HG02588 (cell line): ENCODE results near the gene MYL10.

Source experiments
- ATAC-seq: cut with Tn5 transposase; IDR thresholded peaks from one replicate; pipeline ENCODE4 v1.9.1; 2021; ENCODE audit warnings: mild to moderate bottlenecking, moderate library complexity; ENCODE audit not compliant: unreplicated experiment

The MYL10 gene

DNA sequence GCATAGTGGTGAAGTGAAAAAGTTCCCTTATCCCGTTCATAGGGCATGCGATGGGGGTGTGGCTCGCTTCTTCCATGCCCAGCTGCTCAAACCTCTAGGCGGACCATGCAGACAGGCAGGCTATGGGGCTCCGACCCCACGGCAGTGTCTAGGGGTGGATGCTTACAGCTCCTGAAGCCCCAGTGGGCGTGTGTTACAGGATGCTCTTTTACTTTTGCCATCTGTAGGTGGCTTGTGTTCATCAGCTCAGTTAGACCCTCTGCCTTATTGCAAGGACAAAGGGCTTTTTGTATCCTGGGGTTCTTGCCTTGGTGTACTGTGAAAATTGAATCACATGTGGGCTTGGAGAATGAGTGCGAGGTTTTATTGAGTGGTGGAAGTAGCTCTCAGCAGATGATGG, at the start of gene MYL10:
TSS of gene MYL10 (minus strand) at position 126 of the 400 bp plus-strand sequence. CDS start 178 bp downstream, outside the sequence.
- no peak for ATAC-seq

DNA sequence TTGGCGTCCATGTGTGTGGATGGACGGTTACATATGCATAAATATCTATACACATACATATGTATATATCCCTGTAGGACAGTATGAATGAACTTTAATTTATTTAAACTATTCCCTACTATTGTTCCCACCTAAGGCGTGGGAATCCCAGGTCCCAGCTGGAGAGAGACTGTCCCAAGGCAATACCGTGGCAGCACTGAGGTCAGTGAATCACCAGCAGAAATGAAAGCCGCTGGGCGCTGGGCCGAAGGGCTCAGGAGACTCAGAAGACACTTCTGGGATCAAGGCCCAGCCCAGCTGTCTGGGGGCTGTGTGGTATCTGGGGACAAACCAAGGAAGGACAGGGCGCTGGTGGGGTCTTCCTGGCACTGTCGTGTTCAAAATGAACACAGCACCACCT, 49.6 kb upstream of the MYL10 start:
- no peak for ATAC-seq

DNA sequence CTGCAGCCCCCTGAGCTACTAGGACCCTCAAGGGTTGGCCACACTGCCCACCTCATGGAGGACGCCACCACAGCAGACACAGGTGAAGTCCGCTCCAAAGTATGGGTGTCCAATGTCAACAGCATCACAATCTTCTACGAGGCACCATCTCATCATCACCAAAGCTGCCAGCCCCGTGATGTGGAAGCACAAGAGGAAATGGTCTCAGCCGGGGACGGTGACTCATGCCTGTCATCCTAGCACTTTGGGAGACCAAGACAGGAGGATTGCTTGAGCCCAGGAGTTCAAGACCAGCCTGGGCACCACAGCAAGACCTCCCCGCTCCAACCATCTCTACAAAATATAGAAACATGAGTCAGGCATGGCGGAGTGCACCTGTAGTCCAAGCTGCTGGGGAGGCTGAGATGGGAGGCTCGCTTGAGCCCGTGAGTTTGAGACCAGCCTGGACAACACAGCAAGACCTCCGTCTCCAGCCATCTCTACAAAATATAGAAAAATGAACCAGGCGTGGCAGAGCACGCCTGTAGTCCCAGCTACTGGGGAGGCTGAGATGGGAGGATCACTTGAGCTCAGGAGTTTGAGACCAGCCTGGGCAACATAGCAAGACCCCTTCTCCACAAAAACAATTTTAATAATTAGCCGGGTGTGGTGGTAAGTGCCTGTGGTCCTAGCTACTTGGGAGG, 48.8 kb upstream of the MYL10 start:
- no peak for ATAC-seq

DNA sequence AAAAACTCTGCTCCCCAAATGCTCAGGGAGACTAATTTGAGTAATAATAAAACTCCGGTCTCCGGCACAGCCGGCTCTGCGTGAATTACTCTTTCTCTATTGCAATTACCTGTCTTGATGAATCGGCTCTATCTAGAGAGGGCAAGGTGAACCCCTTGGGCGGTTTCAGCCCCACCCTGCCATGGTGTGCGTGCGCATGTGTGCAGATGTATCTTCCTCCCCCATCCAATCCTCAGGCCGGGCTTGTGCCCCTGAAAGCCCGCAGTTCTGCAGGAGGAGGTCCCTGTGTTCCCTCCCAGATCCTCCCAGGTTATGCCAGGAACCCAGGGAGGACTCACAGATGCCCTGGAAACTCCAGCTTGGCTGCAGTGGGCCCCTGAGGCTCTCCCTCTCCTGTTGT, 48.3 kb upstream of the MYL10 start:
- ATAC-seq = no peak

DNA sequence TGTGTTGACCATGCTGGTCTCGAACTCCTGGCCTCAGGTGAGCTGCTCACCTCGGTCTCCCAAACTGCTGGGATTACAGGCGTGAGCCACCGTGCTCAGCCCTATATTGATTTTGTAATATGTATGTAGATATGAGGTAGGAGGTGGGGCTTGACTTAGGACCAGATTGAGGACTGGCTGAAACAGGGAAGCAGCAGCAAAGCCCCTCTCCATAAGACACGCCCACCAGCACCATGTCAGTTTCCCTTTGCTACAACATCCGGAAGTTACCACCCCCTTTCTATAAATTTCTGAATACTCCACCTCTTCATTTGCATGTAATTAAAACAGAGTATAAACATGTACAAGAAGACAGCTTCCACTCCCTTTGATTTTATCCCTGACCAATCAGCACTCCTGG, 47.9 kb upstream of the MYL10 start:
- ATAC-seq = no peak

DNA sequence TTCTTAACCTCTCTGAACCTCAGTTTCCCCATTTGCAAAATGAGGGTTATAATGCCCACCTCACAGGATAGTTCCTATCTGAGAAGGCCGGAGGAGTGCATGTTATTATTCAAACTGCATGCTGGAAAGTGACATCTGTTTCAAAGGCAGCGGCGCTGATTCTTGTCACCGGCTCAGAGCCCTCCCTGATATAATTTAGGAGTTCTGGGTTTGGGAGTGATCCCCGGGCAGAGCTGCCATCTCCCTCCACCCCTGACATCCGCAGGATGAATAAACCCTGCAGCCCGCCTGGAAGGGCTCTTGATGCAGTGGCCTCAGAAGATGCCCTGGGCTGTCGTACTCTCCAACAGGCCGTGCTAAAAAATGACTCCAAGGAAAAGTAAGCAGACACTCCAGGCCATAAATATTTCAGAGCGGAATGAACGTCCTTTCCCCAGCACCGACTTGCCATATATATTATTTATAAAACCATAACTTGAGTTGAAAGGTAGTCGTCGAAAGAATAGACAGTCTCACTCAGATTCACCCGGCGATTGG, 47.0 kb upstream of the MYL10 start:
- no peak for ATAC-seq

DNA sequence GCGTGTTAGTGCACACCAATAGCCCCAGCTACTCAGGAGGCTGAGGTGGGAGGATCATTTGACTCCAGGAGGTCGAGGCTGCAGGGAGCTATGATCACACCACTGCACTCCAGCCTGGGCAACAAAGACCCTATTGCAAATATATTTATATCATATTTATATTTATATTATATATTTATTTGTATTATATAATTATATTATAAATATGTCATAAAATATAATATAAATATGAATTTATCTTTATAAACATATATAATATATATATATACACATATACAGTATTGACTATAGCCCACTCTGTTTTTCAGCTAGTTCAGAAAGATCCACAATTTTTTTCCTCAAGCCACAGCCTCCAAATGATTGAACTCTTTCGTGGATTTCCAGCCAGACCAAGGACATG, 45.3 kb upstream of the MYL10 start:
- no peak for ATAC-seq

DNA sequence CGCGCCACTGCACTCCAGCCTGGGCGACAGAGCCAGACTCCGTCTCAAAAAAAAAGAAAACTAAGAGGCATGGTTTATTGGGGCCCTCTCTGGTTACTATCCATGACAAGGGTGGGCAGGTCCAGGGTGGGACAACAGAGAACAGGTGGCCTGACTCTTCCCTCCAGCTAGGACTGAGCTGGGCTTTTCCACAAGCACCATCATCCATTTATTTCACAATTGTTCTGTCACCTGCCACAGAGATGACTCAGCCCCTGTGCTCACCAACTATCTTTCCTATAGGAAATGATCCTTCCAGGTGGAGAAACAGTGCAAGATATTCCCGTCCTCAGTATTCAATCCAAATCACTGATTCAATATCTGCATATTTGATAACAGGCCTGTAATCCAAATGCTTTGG, 44.9 kb upstream of the MYL10 start:
- ATAC-seq = no peak

DNA sequence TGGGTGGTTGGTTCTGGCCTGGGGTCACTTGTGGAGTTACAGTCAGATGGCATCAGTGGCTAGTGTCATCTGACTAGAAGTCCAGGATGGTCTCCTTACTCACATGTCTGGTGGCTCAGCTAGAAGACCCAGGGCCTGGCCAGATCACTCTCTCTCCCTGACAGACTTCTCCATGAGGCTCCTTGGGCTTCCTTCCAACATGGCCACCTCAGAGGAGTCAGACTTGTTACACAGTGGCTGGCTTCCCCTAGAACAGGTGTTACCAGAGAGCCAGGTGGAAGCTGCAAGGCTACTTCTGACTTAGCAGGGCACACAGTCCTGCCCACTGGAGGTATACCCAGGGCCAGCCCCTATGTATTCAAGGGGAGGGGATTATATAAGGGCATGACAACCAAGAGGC, 44.2 kb upstream of the MYL10 start:
- ATAC-seq = no peak

DNA sequence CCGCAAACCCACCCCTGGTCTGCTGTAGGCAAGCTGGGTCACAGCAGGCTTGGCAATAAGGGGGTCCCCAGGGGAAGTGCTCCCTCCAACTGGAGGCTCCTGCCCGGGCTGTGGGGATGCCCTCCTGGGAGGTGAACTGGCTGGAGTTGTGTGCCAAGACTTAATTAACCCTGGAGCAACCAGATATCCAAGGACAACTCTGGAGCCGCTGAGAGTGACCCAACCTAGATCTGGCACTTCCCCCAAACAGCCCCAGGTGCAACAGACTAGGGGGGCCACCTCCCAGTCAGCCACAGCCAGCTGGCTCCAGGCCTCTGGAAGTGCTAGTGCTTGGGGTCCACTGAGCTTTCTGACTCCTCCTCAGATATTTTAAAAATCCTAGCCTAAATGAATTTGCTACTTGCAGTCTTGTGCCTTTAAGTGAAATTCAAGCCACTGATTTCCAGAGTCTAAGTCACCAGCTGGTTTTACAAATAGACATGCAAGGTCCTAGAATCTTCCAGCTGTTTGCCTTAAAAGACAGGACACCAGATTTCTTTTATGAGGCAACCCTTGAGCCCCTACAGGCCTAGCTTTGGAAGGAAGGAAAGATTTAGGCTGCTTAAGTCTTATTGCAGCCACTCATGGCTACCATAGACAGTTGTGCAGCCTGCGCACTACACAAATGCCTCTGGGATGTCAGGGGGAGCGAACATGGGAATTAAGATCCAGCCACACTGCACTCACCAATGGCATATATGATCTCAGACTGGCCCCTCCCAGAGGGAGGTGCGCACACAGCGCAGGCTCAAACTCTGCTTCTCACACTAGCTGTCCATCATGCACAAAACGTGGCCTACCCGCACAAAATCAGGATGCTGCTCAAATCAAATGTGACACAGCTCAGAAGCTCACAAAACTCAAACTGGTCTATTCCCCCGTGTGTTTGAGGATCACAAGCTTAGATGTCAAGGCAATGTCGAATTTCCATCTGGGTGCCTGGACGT, 42.6 kb upstream of the MYL10 start:
- ATAC-seq = no peak

DNA sequence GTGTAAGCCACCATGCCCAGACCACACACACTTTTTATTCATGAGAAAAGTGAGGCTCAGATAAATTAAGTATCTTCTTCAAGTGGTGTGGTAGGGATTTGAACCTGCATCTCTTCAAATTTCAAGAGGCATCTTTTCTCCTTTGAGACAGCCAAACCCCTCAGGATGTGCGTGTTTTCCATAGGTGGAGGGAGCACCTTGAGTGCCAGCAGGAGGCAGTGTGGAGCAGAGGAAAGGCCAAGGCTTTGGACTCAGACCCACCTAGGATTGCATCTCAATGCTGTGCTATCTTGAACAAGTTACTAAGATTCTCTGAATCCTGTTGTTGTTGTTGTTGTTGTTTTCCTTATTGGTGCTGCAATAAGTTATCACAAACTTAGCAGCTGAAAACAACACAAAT, 40.2 kb upstream of the MYL10 start:
- no peak for ATAC-seq

DNA sequence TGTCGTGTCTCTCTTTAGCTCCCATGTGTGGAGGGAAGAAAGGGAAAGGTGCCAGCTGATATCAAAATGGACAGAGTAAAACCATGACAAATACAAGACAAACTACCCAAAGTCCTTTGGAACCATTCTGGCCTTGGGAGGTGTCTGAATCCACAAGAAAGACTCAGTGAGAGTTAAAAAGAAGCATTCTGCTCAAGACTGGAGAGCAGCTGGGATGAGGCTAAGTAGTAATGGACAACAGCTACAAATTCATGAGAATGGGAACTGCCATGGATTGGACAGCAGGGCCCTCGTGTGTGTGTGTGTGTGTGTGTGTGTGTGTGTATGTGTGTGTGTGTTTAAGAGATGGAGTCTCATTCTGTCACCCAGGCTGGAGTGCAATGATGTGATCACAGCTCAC, 39.6 kb upstream of the MYL10 start:
- no peak for ATAC-seq

DNA sequence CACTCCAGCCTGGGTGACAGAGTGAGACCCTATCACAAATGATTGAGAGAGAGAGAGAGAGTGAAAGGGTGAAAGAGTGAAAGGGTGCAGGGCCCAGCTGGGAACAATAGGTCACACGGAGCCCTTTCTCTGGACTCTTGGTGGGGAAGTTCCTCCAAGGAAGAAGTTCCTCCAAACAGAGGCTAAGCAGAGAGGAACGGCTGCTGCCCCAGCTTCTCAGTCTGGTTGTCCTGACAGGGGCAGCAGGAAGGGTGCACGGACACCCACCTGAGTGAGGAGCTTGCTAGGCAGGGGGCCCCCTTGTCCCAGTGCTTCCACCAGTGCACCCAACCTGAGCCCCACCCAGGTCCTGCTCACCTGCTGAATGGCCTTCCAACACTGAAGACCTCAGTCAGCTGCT, 38.8 kb upstream of the MYL10 start:
- no peak for ATAC-seq

DNA sequence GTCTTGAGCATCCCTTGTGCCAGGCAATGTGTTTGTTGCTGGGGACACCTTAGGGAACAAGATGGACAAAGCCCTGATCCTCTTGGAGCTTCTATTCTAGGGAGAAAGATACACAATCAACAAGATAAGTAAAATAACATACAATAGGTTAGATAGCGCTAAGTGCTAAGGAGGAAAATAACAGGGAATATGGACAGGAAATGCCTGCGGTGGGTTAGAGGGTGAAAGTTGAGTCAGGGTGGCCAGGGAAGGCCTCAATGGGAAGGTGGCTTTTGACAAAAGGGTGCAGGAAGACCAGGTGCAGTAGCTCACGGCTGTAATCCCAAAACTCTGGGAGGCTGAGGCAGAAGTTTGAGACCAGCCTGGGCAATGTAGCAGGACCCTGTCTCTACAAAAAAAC, 38.3 kb upstream of the MYL10 start:
- no peak for ATAC-seq

DNA sequence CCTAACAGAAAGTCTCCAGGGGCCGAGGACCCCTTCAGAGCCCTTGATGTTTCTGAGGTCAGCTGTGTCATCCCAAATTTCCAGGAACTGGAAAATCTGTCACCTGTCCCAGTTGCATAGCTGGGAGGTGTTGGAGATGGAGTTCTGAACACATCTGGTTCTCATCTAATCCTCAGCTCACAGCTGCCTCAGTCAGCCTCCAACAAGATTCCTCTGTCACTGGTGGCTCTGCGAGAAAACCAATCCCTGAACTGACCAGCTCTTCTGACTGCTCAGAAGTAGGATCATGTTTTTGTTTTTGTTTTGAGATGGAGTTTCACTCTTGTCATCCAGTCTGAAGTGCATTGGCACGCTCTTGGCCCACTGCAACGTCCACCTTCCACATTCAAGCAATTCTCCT, 37.6 kb upstream of the MYL10 start:
- ATAC-seq = no peak

DNA sequence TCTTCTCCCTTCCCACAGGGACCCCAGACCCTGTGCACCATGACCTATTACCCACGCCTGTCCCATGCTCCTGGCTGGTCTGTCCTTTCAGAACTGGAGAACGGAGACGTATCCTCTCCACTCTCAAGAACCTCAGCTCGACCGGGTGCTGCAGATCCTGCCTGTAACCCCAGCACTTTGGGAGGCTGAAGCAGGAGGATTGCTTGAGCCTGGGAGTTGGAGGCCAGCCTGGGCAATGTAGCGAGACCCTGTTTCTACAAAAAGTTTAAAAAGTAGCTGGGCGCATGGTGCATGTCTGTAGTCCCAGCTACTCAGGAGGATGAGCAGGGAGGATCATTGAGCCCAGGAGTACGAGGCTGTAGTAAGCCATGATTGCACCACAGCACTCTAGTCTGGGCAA, 37.2 kb upstream of the MYL10 start:
- no peak for ATAC-seq

DNA sequence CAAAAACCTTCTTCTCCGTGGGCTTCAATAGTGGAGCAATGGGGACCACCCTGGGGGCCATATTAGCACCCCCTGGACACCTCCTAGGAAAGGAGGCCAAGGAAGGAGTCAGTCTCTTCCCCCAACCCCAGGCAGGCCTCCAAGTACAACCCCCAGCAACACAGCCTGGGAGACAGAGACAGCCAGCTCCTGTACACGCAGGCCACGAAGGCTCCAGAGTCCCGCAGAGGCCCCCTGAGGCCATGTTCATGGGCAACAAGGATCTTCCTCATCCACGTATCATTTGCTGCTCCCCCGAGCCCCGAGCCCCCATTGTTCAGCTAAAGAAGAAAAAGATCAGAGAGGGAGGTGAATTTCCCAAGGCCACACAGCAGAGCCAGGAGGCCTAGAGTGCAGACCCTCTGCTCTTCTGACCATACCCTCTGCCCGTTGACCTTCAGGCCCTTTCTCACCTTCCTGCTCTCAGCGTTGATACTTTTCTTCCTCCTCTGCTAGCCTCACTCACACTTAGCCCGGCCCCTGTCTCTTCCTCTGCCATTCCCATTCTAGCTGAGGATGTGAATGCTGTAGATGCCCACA, 35.9 kb upstream of the MYL10 start:
- no peak for ATAC-seq

DNA sequence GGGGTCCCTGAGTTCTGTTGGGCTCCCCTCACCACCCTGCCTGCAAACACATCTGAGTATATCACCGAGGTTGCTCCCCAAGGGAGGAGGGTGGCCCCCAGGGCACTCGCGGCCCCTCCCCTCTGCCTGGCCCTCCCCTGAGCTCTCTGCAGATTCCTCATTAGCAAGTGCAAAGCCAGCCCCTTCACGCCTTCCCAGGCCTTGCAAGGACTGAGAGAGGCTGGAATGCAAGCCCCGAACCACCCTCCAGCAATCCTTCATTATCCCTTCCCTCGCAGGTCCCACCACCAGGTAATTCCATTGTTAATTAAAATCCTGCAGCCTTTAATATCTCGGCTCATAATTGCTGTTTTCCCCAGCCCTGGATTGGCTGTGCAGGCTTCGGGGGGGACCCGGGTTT, 35.3 kb upstream of the MYL10 start:
- no peak for ATAC-seq

DNA sequence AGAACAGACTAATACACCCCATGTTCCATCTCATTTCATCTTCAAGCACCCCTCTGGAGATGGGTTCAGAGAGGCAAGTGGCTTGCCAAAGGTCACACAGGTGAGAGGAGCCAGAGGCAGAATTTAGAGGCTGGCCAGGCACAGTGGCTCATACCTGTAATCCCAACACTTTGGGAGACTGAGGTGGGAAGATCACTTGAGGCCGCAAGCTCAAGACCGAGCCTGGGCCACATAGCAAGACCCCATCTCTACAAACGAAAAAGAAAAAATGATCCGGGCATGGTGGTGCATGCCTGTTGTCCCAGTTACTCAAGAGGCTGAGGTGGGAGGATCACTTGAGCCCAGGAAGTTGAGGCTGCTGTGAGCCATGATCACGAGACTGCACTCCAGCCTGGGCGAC, 34.7 kb upstream of the MYL10 start:
- ATAC-seq = no peak

DNA sequence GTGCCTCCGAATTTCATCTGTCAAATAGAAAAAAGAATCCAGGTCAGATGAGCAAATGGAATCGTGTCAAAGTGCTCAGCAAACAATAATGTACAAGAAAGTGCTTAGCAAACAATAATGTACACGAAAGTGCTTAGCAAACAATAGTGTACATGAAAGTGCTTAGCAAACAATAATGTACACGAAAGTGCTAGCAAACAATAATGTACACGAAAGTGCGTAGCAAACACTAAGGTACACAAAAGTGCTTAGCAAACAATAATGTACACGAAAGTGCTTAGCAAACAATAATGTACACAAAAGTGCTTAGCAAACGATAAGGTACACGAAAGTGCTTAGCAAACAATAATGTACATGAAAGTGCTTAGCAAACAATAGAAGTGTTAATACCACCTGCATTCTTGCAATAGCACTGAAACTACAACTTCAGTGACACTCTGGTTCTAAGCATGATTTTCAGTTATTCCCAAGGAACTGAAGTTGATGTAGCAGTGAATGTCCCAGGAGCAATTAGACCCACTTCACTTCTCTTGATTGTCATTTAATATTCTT, 33.4 kb upstream of the MYL10 start:
- no peak for ATAC-seq

DNA sequence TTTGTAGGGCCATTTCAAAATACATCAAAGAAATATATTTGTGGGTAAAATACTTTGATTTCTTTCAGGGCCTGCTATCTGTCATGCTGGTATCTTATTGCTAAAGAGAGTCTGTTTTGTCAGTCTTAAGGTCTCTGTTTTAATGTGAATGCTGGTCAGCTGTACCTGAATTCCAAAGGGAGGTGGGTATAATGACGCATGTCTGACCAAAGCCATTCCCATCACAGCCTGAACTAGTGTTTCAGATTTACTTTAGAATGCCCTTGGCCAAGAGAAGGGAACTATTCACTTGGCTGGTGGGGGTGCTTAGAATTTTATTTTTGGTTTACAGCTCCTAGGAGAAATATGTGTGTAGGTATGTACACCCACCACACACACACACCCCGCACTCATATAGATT, 30.6 kb upstream of the MYL10 start:
- ATAC-seq = no peak
